Epithelial cell of prostate (primary cell): ENCODE results near the gene CALML3.
"Not testable (repeated sequence)": the region's sequence is repeated elsewhere in the genome, so short reads cannot be mapped to it uniquely, and the experiment has no call there.

Experiments used
- DNase-seq: peaks from one replicate; pipeline ENCODE4 v3.0.0-alpha.2; 2011; ENCODE audit warnings: low read depth, low spot score
- H3K27ac ChIP-seq: fragments of 450-650 bp; 2 replicates; pipeline ENCODE4 v1.5.1; 2017; ENCODE audit warnings: mild to moderate bottlenecking

Gene CALML3

GRCh38 chr10:5524641-5525560 lies at the start of gene CALML3:
TSS of gene CALML3 (plus strand) at chr10:5524961. CDS start at chr10:5525086, 125 bp downstream.
- H3K27ac ChIP-seq, result peak within 1 kb of the TSS; percentile 76
- no peak for DNase-seq

- DNase-seq, H3K27ac ChIP-seq: not testable (repeated sequence)
Measured at GRCh38 chr10:5475088-5475487, 49.7 kb upstream of the CALML3 start.

DNA sequence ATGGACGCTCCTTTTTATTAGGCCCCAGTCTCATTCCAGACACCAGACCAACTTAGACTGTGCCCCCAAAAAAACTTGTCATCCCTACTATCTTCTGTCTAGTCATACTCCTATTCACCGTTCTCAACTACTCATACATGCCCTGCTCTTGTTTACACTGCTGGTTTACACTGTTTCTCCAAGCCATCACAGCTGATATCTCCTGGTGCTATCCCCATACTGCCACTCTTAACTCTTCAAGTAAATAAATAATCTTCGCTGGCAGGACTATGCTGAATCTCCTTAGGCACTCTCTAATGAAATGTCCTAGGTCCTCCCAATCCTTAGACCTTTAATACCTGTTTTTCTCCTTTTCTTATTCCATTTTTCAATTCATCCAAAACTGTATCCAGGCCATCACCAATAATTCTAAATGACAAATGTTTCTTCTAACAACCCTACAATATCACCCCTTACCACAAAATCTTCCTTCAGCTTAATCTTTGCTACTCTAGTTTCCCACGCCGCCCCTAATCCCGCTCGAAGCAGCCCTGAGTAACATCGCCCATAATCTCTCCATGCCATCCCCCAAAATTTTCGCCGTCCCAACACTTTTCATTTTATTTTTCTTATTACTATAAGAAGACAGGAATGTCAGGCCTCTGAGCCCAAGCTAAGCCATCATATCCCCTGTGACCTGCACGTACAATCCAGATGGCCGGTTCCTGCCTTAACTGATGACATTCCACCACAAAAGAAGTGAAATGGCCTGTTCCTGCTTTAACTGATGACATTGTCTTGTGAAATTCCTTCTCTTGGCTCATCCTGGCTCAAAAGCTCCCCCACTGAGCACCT lies 48.6 kb upstream of the CALML3 start:
- not testable (repeated sequence) for H3K27ac ChIP-seq, DNase-seq

DNA sequence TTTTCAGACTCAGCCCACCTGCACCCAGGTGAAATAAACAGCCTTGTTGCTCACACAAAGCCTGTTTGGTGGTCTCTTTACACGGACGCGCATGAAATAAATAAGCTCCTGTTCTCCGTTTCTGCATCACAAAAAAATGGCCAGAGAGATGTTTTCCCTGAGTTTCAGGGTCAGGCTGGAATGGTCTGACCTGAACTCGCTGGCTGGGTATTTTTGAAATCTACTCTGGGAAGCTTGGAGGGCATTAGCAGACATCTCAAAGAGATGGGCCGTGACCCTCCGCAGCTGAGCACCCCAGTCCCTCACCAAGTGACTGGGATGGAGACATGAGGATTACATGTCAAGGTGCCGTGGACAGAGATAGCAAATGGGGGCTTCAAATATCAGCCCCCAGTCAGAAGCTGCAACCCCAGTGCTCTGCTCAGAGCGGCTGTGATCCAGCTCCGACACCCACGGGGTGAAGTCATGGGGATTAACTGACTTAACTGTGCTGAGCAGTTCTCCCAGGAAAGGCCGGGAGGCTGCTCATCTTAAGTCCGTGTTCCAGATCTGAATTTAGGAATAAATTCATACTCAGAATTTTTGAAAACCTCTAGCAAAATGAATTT lies 47.7 kb upstream of the CALML3 start:
- no peak for DNase-seq
- H3K27ac ChIP-seq, result no peak overlapping the region

GRCh38 chr10:5477948-5478693 lies 46.6 kb upstream of the CALML3 start:
- no peak for DNase-seq
- no peak overlapping the region for H3K27ac ChIP-seq

- no peak overlapping the region for H3K27ac ChIP-seq
- no peak for DNase-seq
Measured at GRCh38 chr10:5478694-5479305, 46.0 kb upstream of the CALML3 start.

GRCh38 chr10:5479481-5480161 lies 45.1 kb upstream of the CALML3 start:
- no peak overlapping the region for H3K27ac ChIP-seq
- no peak for DNase-seq

DNA sequence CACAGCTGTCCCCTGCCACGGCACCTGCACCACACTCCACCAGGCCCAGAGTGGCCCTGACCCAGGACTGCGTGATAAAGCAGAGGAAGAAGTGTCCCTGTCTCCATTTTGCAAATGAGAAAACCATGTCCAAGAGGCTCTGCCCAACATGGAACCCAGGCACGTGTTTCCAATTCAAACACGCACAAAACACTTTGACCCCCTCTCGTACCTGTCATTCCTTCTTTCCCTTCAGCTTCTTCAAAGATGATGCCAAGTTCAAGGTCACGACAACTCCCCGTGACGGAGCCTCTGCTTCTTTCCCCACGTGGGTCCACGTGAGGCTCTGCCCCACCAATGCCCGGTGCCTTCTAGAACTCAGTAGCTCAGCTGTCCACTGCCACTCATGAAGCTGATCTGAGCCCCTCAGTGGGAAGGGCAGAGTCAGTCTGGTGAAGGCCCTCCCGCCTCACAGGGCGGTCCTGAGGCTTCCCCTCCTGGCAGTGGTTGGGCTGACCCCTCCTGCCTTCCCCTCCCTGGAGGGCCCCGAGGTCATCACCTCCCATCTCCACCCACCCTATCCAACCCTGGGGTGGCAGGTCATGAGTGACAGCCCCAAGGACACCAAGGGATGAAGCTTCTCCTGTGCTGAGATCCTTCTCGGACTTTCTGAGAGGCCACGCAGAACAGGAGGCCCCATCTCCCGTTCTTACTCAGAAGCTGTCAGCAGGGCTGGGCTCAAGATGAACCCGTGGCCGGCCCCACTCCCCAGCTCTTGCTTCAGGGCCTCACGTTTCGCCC lies 44.4 kb upstream of the CALML3 start:
- no peak for DNase-seq
- H3K27ac ChIP-seq, result no peak overlapping the region

DNA sequence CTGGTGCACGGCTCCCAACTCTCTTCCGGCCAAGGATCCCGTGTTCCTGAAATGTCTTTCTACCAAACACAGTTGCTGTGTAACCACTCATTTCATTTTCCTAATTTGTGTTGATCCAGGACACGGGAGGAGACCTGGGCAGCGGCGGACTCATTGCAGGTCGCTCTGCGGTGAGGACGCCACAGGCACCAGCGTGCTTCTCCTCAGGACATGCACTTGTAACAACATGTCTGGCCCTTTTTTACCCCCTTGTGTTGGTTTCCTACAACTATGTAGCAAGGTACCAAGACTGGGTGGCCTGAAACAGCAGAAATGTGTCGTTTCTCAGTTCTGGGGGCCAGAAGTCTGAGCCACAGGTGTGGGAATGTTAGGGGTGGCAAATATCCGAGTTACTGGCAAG lies 43.6 kb upstream of the CALML3 start:
- no peak for DNase-seq
- no peak overlapping the region for H3K27ac ChIP-seq

GRCh38 chr10:5482016-5482415 lies 42.7 kb upstream of the CALML3 start:
- DNase-seq, result no peak
- H3K27ac ChIP-seq, result no peak overlapping the region

DNA sequence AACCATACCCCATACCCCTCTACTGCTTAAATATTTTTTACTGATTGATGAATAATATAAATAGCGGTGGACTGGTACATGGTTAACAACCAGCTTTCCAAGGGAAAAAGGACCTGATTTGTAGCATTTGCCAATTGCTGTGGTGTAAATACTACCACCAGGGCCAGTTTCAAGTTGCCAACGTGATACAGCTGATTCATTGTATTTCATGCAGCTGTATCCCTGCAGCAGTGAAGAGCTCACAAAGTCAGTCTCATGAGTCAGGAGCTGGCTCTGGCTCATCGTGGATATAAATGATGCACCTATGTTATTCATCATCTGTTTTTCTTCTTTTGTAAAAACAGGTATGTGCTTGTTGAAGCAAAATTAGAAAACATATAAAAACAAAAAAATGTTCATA lies 40.6 kb upstream of the CALML3 start:
- peak overlapping the region; percentile 67 for H3K27ac ChIP-seq
- DNase-seq, result peak; percentile 99

GRCh38 chr10:5485290-5485689 lies 39.5 kb upstream of the CALML3 start:
- no peak for DNase-seq
- no peak overlapping the region for H3K27ac ChIP-seq

GRCh38 chr10:5485948-5486852 lies 38.6 kb upstream of the CALML3 start:
- no peak overlapping the region for H3K27ac ChIP-seq

GRCh38 chr10:5486853-5487235 lies 37.9 kb upstream of the CALML3 start:
- no peak for DNase-seq
- H3K27ac ChIP-seq, result no peak overlapping the region

More at GRCh38 chr10:5485948-5486852, 38.6 kb upstream of the CALML3 start:
- DNase-seq, result no peak

DNA sequence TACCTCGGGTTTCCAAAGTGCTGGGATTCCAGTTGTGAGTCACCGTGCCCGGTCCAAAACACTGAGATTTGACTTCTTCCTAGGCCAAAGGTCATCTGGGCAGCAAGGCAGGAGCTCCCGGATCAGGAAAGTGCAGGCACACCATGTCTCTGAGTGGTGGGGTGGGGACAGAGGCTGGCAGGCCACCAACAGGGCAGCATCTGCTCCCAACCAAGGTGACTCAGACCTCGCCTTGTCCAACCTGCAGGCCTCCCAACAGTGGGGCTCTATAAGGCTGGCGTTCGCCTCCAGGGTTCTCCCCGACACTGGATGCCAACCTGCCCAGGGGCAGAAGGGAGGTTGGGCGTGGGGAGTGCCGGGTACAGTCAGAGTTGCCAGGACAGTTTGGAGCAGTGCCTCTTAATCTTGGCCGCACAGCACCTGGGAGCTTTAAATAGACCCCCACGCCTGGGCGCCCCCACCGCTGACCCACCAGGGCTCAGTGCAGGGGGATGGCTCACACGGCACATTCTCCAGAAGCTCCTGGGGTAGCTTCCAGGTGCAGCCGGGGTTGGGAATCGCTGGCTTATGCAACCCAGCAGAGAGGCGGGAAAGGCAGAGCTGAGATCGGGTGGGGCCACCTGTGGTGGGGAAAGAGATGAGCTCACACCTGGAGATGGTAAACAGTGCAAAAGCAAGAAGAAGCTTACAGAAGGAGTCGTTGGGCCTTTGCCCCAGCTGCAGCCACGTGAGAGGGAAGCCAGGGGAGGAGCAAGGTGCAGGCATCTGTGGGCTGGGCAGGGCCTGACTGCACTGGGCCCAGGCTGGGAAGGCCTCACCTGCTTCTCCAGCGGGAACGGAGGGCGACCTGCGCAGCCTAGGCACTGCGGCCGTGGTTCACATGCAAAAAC lies 36.2 kb upstream of the CALML3 start:
- peak; percentile 89 for DNase-seq
- peak overlapping the region; percentile 95 for H3K27ac ChIP-seq

DNA sequence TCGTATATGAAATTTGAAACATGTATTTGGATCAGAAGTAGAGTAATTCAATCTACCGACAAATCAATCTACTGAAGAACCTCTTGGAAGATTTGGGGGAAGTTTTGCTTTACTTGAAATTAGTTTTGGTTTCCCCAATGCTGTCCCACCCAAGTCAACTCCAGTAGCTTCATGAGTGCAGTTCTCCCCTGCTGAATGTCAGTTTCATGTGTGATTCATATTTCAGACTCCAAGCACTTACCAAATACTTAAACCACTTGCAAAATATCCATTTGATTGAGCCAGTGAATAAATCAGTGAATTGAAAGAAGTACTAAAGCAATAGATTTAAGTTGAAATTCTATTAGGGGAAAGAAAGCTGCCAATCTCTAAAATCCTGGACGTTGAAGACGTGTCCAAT lies 34.7 kb upstream of the CALML3 start:
- no peak overlapping the region for H3K27ac ChIP-seq
- DNase-seq, result no peak
